ENCODE results near the gene PLOD2. TPM values are rescaled to one million over a fixed set of nuclear protein-coding genes. Genes with fewer than 3 reads are reported as not detected.

Gene PLOD2
- total and polyA plus RNA-seq, 2 of the 8 experiments (the other 6 are each of a cell fraction or from before 2014, with no cell fraction given), result 4.0 to 28.7 TPM

GRCh38 chr3:146091397-146091796, 69.6 kb downstream of the PLOD2 start (continued):
- no peak for TF ChIP-seq MAFK (IDR thresholded peaks at IDR 0.05; ENCODE audit: low read depth, low read length)
- no peak for TF ChIP-seq EP300 (IDR thresholded peaks at IDR 0.05; ENCODE audit: borderline replicate concordance in 1 of 2, low read depth in 2 of 2, low read length in 2 of 2)
- TF ChIP-seq YY1 (IDR thresholded peaks at IDR 0.05; ENCODE audit: low read depth, low read length), result no peak

Data from H1 (cell line).